Heart right ventricle (tissue), 16 donors: ENCODE results near the gene IGFLR1. TPM values are rescaled to one million over a fixed set of nuclear protein-coding genes. Genes with fewer than 3 reads are reported as not detected.

Experiments
- ATAC-seq, 8 donors: fragments of 200-7000 bp; cut with Tn5 transposase; one replicate each; pipeline ENCODE4 v1.9.1; 2020; ENCODE audit warnings: mild to moderate bottlenecking in 8 of 8, moderate library complexity in 8 of 8, moderate number of reproducible peaks in 1 of 8
- DNase-seq, 2 donors: peaks; one replicate each; pipeline ENCODE4 v3.0.0-alpha.2; 2020
- H3K27ac ChIP-seq, 10 donors: fragments of 200-600 bp; sonication (generic) in 2 of 10; one replicate each; pipeline versions ENCODE4 v1.5.0 to v1.8.0; 2020 to 2022; ENCODE audit warnings: mild to moderate bottlenecking in 3 of 10
- H3K27me3 ChIP-seq, 7 donors: fragments of 200-600 bp; one replicate each; pipeline ENCODE4 v1.8.0; 2021 to 2022; ENCODE audit warnings: mild to moderate bottlenecking in 2 of 7
- H3K36me3 ChIP-seq, 9 donors: fragments of 200-600 bp; sonication (generic) in 1 of 9; one replicate each; pipeline versions ENCODE4 v1.5.0 to v1.8.0; 2020 to 2022; ENCODE audit warnings: mild to moderate bottlenecking in 2 of 9
- H3K4me1 ChIP-seq, 9 donors: fragments of 200-600 bp; sonication (generic) in 1 of 9; one replicate each; pipeline versions ENCODE4 v1.5.0 to v1.8.0; 2020 to 2022; ENCODE audit warnings: mild to moderate bottlenecking in 4 of 9
- H3K4me3 ChIP-seq, 10 donors: fragments of 200-600 bp; sonication (generic) in 2 of 10; one replicate each; pipeline versions ENCODE4 v1.5.0 to v1.8.0; 2020 to 2022; ENCODE audit warnings: mild to moderate bottlenecking in 7 of 10, moderate library complexity in 2 of 10
- H3K9me3 ChIP-seq, 11 donors: fragments of 200-600 bp in 10 of 11; sonication (generic) in 2 of 11; one replicate each; pipeline versions ENCODE4 v1.5.0 to v1.8.0; 2013 to 2022; ENCODE audit warnings: mild to moderate bottlenecking in 2 of 11, control low read depth in 1 of 11, moderate library complexity in 1 of 11
- CTCF ChIP-seq, 9 donors: fragments of 200-600 bp; sonication (generic) in 2 of 9; IDR thresholded peaks; one replicate each; pipeline versions ENCODE4 v1.5.0 to v1.8.0; 2021 to 2022; ENCODE audit warnings: antibody characterized with exemption in 9 of 9, mild to moderate bottlenecking in 5 of 9, moderate library complexity in 1 of 9
- WGBS, 2 donors: extraction: QIAGEN DNeasy Blood & Tissue Kit; methylation state at CpG; one replicate each; pipeline ENCODE4 v1.1.7; 2013; ENCODE audit warnings: inconsistent platforms in 1 of 2; 5-methylcytosine and 5-hydroxymethylcytosine counted together
- intact Hi-C, 10 donors: fragments of 100-400 bp; cut with DNase I; formaldehyde crosslinking; loops; one replicate each; pipeline versions ENCODE4 v1.11.1 to v1.14.2; 2022
- polyA plus RNA-seq, 2 donors: library from polyadenylated mRNA; stranded (reverse); fragments of 200-250 nt; gene quantifications; one replicate each; pipeline ENCODE4 v1.2.3, GENCODE V29; 2013
- total RNA-seq, 10 donors: library from RNA; stranded (reverse); fragmentation: NEBNext Ultra II Directional in 3 of 10; extraction: Animal tissue kit (Norgen Biotek cat#: 25700) in 3 of 10; gene quantifications; one replicate each; pipeline versions ENCODE4 v1.2.1 to v1.2.4, GENCODE V29; 2021 to 2023
- donor health status: Arrhythmogenic right ventricular cardiomyopathy.
- donor health status: ischemic (EF 13 %, LVEDD 7.1; RV severe dilation, severe dysfunction).
- donor health status: healthy with polysubstance abuse.
- donor health status: DM: no; HTN: yes; CAD: no.
- donor health status: DM: no; HTN: no; CAD: no.
- donor health status: ischemic (EF 25% LVEDD 6.9; RV normal size, moderate dysfunction).
- donor health status: ischemic (EF 25% LVEDD 5.7; RV mildly dilated, moderate dysfunction).
- donor health status: healthy.
- donor health status: DM: yes; HTN: yes; CAD: no.
- donor health status: Ischemic cardiomyopathy.
- donor health status: ischemic (EF 35%, LVEDD 5.7; RV mildly dilated, moderate dysfunction).
- donor health status: nonischemic (EF 11% LVEDD 7.7; RV severe dilation, severe dysfunction).
- donor health status: DM: yes; HTN: yes; CAD: no.
- donor health status: PGD.
- donor health status: ischemic (EF 29% LVEDD 5.4; RV normal size, mild dysfunction).
- donor health status: nonischemic (EF 23%, LVEDD 6.1; RV moderate dilation, normal function).

Gene IGFLR1
- total and polyA plus RNA-seq, 12 donors, result 1.1 to 17.1 (median 2.5) TPM

- ATAC-seq (no peak), DNase-seq (no peak)
- H3K4me1 ChIP-seq, result peaks cover 4 to 67% (median 42%) of the 10 kb centered on the region in 9 donors
- intact Hi-C loops, result loop anchor here in 2 of 10 donors (5.0 kb wide), 2 partner anchors 37 to 178 kb away; partner anchors contain the start of gene KMT2B (in 1 of the 2)
- peaks cover 0 to 32% (median 18%) of the 10 kb centered on the region in 9 donors for H3K36me3 ChIP-seq
- 81 to 84% methylated on average over 13 of the region's 13 CpGs for WGBS, 2 donors
- TF ChIP-seq CTCF (IDR thresholded peaks at IDR 0.05), result no peak
- H3K27ac ChIP-seq, result peak overlapping the region; percentile 88 to 99 (median 98)
- H3K27me3 ChIP-seq, result peaks cover 0 to 15% (median 0%) of the 10 kb centered on the region in 7 donors
- H3K4me3 ChIP-seq, result peak overlapping the region in 4 of 10 donors; percentile 71 to 89 (median 86)
- H3K9me3 ChIP-seq, result no peaks in the 10 kb centered on the region
Measured at GRCh38 chr19:35754370-35755130, 12.3 kb upstream of the IGFLR1 start.

- no peak for TF ChIP-seq CTCF (IDR thresholded peaks at IDR 0.05)
- intact Hi-C loops, result loop anchor here in 1 of 10 donors (5.0 kb wide), 1 partner anchor 37 kb away; the partner anchor contains the start of gene KMT2B
- ATAC-seq, result no peak
- Histone ChIP-seq H3K9me3 (no peaks in the 10 kb centered on the region), H3K4me1 (peaks cover 8 to 69% (median 42%) of the 10 kb centered on the region in 9 donors), H3K27ac (peak overlapping the region in 6 of 10 donors; percentile 96 to 99 (median 99)), H3K4me3 (no peak overlapping the region), H3K27me3 (peaks cover 0 to 15% (median 0%) of the 10 kb centered on the region in 7 donors), H3K36me3 (peaks cover 0 to 32% (median 18%) of the 10 kb centered on the region in 9 donors)
- DNase-seq, result no peak
- WGBS, 2 donors, result 87 to 93% methylated on average over 20 of the region's 20 CpGs
Measured at GRCh38 chr19:35753634-35754369, 11.6 kb upstream of the IGFLR1 start.

- Histone ChIP-seq H3K4me1 (peaks cover 10 to 67% (median 40%) of the 10 kb centered on the region in 9 donors), H3K27ac (peak overlapping the region in 5 of 10 donors; percentile 37 to 99 (median 96)), H3K9me3 (no peaks in the 10 kb centered on the region), H3K4me3 (no peak overlapping the region), H3K27me3 (peaks cover 0 to 15% (median 0%) of the 10 kb centered on the region in 7 donors), H3K36me3 (peaks cover 0 to 32% (median 18%) of the 10 kb centered on the region in 9 donors)
- whole genome bisulfite sequencing, 2 donors, result 93 to 94% methylated on average over 19 to 20 of the region's 20 CpGs
- DNase-seq, result no peak
- no peak for ATAC-seq
- no peak for TF ChIP-seq CTCF (IDR thresholded peaks at IDR 0.05)
- intact Hi-C loops, result loop anchor here in 1 of 10 donors (5.0 kb wide), 1 partner anchor 36 kb away; the partner anchor contains the start of gene KMT2B
Measured at GRCh38 chr19:35752746-35753350, 10.6 kb upstream of the IGFLR1 start.
